K562 (cell line): Measurements from ENCODE around the gene RUVBL1. TPM values are rescaled to one million over a fixed set of nuclear protein-coding genes. Genes with fewer than 3 reads are reported as not detected.
A peak's percentile ranks its signal among the peaks of the same experiment; 100 is the strongest.

Experiments used
- ATAC-seq: fragments of 200-7000 bp; cut with Tn5 transposase; 3 replicates; pipeline ENCODE4 v1.9.1; 2020; ENCODE audit warnings: moderate library complexity
- BruUV-seq: library from RNA; stranded (reverse); fragments of 400-500 nt; replicated peaks from 2 replicates; lab custom pipeline; 2021; lab: Mats Ljungman, UMichigan
- CTCF ChIA-PET: fragments of 300-600 bp; formaldehyde crosslinking; extraction: SDS; loops from one replicate; lab custom pipeline; 2021; ENCODE audit warnings: low intra/inter-chr PET ratio; lab: Yijun Ruan, JAX
- POLR2A ChIA-PET: fragments of 300-600, 350-650 bp; sonication (Branson Sonifier 250); formaldehyde crosslinking; extraction: SDS; loops from one replicate; lab custom pipeline; 2021; ENCODE audit warnings: antibody characterized with exemption, inconsistent platforms; lab: Yijun Ruan, JAX
- DNase-seq, 4 experiments: peaks; one replicate each; pipeline versions ENCODE4 v3.0.0 to v3.0.0-alpha.2; 2011 to 2018; ENCODE audit warnings: low spot score in 3 of 4, mixed read lengths in 3 of 4; ENCODE audit errors: extremely low read depth in 1 of 4
- FAIRE-seq: peaks from 2 replicates; lab custom pipeline; 2011; peaks lifted over from hg19 to GRCh38; lab: Jason Lieb, UNC
- H2AFZ ChIP-seq: 2 replicates; pipeline ENCODE4 v1.6.0; 2011; ENCODE audit warnings: low read depth, low read length, control low read depth, inconsistent platforms
- H3K27ac ChIP-seq: fragments of 200-600 bp; 3 replicates; pipeline ENCODE4 v1.8.0; 2011; ENCODE audit warnings: low read depth, mild to moderate bottlenecking, control low read depth, inconsistent platforms, low read length, moderate library complexity, mixed read lengths; ENCODE audit errors: extremely low read depth
- H3K27me3 ChIP-seq, 2 experiments: fragments of 300-600 bp in 1 of 2; 2 replicates in 1 of 2; 3 replicates in 1 of 2; pipeline versions ENCODE4 v1.6.0 to v1.8.0; 2011; ENCODE audit warnings: inconsistent platforms in 2 of 2, low read length in 2 of 2, mild to moderate bottlenecking in 1 of 2, mixed read lengths in 1 of 2, moderate library complexity in 1 of 2; ENCODE audit not compliant: control insufficient read depth in 2 of 2, insufficient read depth in 2 of 2
- H3K36me3 ChIP-seq: fragments of 300-600 bp; 3 replicates; pipeline ENCODE4 v1.8.0; 2011; ENCODE audit warnings: mild to moderate bottlenecking, low read length, inconsistent platforms; ENCODE audit not compliant: control insufficient read depth, insufficient read depth
- H3K4me1 ChIP-seq, 2 experiments: fragments of 200-600 bp in 1 of 2; replicated peaks in 1 of 2; 2 replicates in 1 of 2; 3 replicates in 1 of 2; pipeline versions ENCODE4 v1.5.1 to v1.8.0; 2011; ENCODE audit warnings: inconsistent platforms in 2 of 2, low read length in 2 of 2, mild to moderate bottlenecking in 1 of 2, mixed read lengths in 1 of 2, moderate library complexity in 1 of 2; ENCODE audit not compliant: control insufficient read depth in 2 of 2, insufficient read depth in 2 of 2
- H3K4me2 ChIP-seq: 2 replicates; pipeline ENCODE4 v1.6.1; 2011; ENCODE audit warnings: low read length, control low read depth, inconsistent platforms, mixed read lengths; ENCODE audit not compliant: insufficient read depth
- H3K4me3 ChIP-seq: fragments of 200-600 bp; sonication (generic), shearing (Covaris generic); 2 replicates; pipeline ENCODE4 v1.5.1; 2016; ENCODE audit warnings: control low read depth, inconsistent platforms
- H3K79me2 ChIP-seq: fragments of 200-600 bp; 3 replicates; pipeline ENCODE4 v1.8.0; 2011; ENCODE audit warnings: low read length, inconsistent platforms; ENCODE audit not compliant: control insufficient read depth, insufficient read depth
- H3K9ac ChIP-seq, 2 experiments: 2 replicates each; pipeline versions ENCODE4 v1.6.0 to v1.6.1; 2011; ENCODE audit warnings: low read depth in 2 of 2, low read length in 2 of 2, control low read depth in 1 of 2, inconsistent platforms in 1 of 2, mild to moderate bottlenecking in 1 of 2, mixed read lengths in 1 of 2; ENCODE audit not compliant: insufficient read depth in 1 of 2
- H3K9me1 ChIP-seq: one replicate; pipeline ENCODE4 v1.6.0; 2011; ENCODE audit warnings: inconsistent platforms, mild to moderate bottlenecking, low read length, moderate library complexity; ENCODE audit not compliant: control insufficient read depth, insufficient read depth
- H3K9me3 ChIP-seq: replicated peaks from 2 replicates; pipeline ENCODE4 v1.5.1; 2011; ENCODE audit warnings: low read depth, low read length, inconsistent platforms; ENCODE audit not compliant: control insufficient read depth, insufficient read depth
- H4K20me1 ChIP-seq: replicated peaks from 2 replicates; pipeline ENCODE4 v1.6.1; 2011; ENCODE audit warnings: low read length, inconsistent platforms, mixed read lengths; ENCODE audit not compliant: control insufficient read depth, insufficient read depth
- FOXK2 ChIP-seq, 2 experiments: fragments of 450-650 bp; IDR thresholded peaks in 1 of 2; conservative IDR thresholded peaks in 1 of 2; 2 replicates each; pipeline ENCODE4 v1.6.1; 2016; ENCODE audit warnings: low read depth in 2 of 2, mild to moderate bottlenecking in 1 of 2
- JUND ChIP-seq, 2 experiments: IDR thresholded peaks; 2 replicates in 1 of 2; 3 replicates in 1 of 2; pipeline ENCODE4 v1.6.1; 2011; ENCODE audit warnings: borderline replicate concordance in 2 of 2, low read depth in 2 of 2, low read length in 2 of 2, improper control_type of control experiment in 1 of 2, missing biosample characterization in 1 of 2, missing genetic modification characterization in 1 of 2, missing genetic modification reagents in 1 of 2
- STAG1 ChIP-seq: sonication (generic); formaldehyde crosslinking; IDR thresholded peaks from 2 replicates; pipeline ENCODE4 v1.5.0; 2020; ENCODE audit warnings: missing genetic modification reagents, borderline replicate concordance
- WGBS: fragments of 100-300 bp; shearing (Covaris generic); methylation state at CpG from one replicate; pipeline ENCODE4 v1.1.6; 2016; ENCODE audit warnings: low coverage, mixed read lengths; ENCODE audit not compliant: insufficient coverage; ENCODE audit errors: missing lambda C conversion rate; 5-methylcytosine and 5-hydroxymethylcytosine counted together
- in situ Hi-C: fragments of 300-500 bp; cut with MboI; formaldehyde crosslinking; loops from 4 replicates; pipeline ENCODE4 v1.15.0; 2018; ENCODE audit warnings: inconsistent platforms, mixed read lengths
- intact Hi-C: fragments of 100-400 bp; cut with micrococcal nuclease; formaldehyde crosslinking; loops from 2 replicates; pipeline ENCODE4 v1.14.2; 2022
- polyA plus RNA-seq, 8 experiments: library from polyadenylated mRNA; depleted of rRNA in 4 of 8; stranded (reverse) in 5 of 8; unstranded in 3 of 8; fragments of >200 nt; fragmentation: Nextera tagmentation in 2 of 8; fragmentation: Illumina TruSeq in 1 of 8; extraction: Ambion mirVana in 2 of 8; extraction: Trizol in 1 of 8; gene quantifications; 2 replicates each; pipeline versions ENCODE4 v1.2.1 to v1.2.3, GENCODE V29; 2011 to 2014; ENCODE audit warnings: inconsistent platforms in 1 of 8, missing spikeins in 1 of 8
- total RNA-seq, 7 experiments: library from RNA; depleted of rRNA in 6 of 7; stranded (reverse); fragments of >200 nt in 6 of 7; fragmentation: Illumina TruSeq in 2 of 7; extraction: Trizol in 2 of 7; gene quantifications; 2 replicates each; pipeline versions ENCODE4 v1.2.1 to v1.2.3, GENCODE V29; 2011 to 2021; ENCODE audit warnings: low replicate concordance in 1 of 7
- TF ChIP-seq, protein P1 (sequence below), 2 experiments: fragments of 450-650 bp; formaldehyde crosslinking in 1 of 2; IDR thresholded peaks; 2 replicates each; pipeline versions ENCODE4 v1.4.0 to v1.6.1; 2014 to 2020; ENCODE audit warnings: mild to moderate bottlenecking in 2 of 2, borderline replicate concordance in 1 of 2, low read depth in 1 of 2

The RUVBL1 gene
- total and polyA plus RNA-seq, 9 of the 15 experiments (the other 6 are each of a cell fraction or from before 2014, with no cell fraction given) = 20.7 to 147 (median 113) TPM

DNA sequence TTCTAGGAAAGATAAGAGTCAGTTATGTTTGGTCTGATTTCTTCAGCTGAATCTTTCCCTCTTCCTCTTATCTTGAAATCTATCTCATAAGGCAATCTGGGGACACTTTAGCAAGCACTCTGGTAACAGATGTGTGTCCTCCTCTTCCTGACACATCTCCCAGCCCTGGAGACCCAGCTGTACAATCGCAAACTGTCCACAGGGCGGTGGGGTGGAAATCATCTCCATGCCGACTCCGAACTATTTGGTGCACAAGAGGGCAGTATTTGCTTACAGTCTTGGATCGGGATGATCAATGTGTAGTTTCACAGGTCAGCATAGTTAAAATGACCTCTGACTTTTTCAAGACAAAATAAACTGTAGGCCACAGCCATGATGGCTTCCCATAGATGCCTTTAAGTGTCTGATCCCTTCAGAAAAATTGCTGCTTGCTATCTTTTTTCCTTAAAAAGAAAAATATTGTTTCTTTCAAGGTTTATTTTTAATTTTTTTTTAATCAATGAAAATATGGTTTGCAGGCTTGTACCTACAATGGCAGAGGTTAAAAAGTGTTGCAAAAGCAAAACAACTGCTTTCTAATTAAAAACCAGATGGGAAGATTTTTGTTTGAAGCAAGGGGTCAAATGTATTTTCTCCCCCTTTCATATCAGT lies 47.4 kb upstream of the RUVBL1 start:
- DNase-seq (peak; percentile 61 to 78 (median 68)), ATAC-seq (peak; percentile 99), FAIRE-seq (peak; percentile 93)
- 9% methylated on average over 5 of the region's 5 CpGs for WGBS
- intact Hi-C loops = loop anchor here (5.0 to 10.0 kb wide), 2 partner anchors 264 to 326 kb away; no protein-coding TSS in a partner anchor
- no peaks in the 10 kb centered on the region for H3K9me3 ChIP-seq
- H3K4me3 ChIP-seq = no peak overlapping the region
- no peaks in the 10 kb centered on the region for H3K36me3 ChIP-seq
- H3K4me2 ChIP-seq = no peak overlapping the region
- peaks cover 0 to 4% of the 10 kb centered on the region in 2 experiments; a peak in 2 of 5 replicates for H3K4me1 ChIP-seq
- H2AFZ ChIP-seq = no peak overlapping the region
- H4K20me1 ChIP-seq = no peaks in the 10 kb centered on the region
- POLR2A ChIA-PET = interaction anchor here (0.7 kb wide), 1 partner anchor 433 kb away, joined by 4 read pairs; no protein-coding TSS in a partner anchor
- no peaks in the 10 kb centered on the region; the same call in 2 of the 3 replicates for H3K79me2 ChIP-seq
- BruUV-seq = no TSS peak
- no peaks in the 10 kb centered on the region for H3K9me1 ChIP-seq
- no peaks in the 10 kb centered on the region for H3K27me3 ChIP-seq
- H3K27ac ChIP-seq = no peak overlapping the region
- H3K9ac ChIP-seq = no peak overlapping the region
- in situ Hi-C loops = loop anchor here (10.0 kb wide), 1 partner anchor 224 kb away; no protein-coding TSS in a partner anchor
- CTCF ChIA-PET = interaction anchor here (0.6 to 1.9 kb wide), 5 partner anchors 23 to 599 kb away, joined by 3 to 9 read pairs (median 3); no protein-coding TSS in a partner anchor
- TF ChIP-seq FOXK2 (conservative IDR thresholded peaks at IDR 0.05 in 1 of 2, IDR thresholded peaks at IDR 0.05 in 1 of 2; ENCODE audit: low read depth in 2 of 2) (peak in 1 of 2 experiments; percentile 50; a peak in 1 of 4 replicates), JUND (IDR thresholded peaks at IDR 0.05; ENCODE audit: borderline replicate concordance, low read depth, low read length) (peak; percentile 47; the same call in 1 of the 2 replicates), JUND (tag; IDR thresholded peaks at IDR 0.05; ENCODE audit: borderline replicate concordance, low read depth, low read length) (no peak; the same call in 2 of the 3 replicates), STAG1 (CRISPR knock-in tag) (peak; percentile 59; the same call in 1 of the 2 replicates)
- TF ChIP-seq, protein P1, sequence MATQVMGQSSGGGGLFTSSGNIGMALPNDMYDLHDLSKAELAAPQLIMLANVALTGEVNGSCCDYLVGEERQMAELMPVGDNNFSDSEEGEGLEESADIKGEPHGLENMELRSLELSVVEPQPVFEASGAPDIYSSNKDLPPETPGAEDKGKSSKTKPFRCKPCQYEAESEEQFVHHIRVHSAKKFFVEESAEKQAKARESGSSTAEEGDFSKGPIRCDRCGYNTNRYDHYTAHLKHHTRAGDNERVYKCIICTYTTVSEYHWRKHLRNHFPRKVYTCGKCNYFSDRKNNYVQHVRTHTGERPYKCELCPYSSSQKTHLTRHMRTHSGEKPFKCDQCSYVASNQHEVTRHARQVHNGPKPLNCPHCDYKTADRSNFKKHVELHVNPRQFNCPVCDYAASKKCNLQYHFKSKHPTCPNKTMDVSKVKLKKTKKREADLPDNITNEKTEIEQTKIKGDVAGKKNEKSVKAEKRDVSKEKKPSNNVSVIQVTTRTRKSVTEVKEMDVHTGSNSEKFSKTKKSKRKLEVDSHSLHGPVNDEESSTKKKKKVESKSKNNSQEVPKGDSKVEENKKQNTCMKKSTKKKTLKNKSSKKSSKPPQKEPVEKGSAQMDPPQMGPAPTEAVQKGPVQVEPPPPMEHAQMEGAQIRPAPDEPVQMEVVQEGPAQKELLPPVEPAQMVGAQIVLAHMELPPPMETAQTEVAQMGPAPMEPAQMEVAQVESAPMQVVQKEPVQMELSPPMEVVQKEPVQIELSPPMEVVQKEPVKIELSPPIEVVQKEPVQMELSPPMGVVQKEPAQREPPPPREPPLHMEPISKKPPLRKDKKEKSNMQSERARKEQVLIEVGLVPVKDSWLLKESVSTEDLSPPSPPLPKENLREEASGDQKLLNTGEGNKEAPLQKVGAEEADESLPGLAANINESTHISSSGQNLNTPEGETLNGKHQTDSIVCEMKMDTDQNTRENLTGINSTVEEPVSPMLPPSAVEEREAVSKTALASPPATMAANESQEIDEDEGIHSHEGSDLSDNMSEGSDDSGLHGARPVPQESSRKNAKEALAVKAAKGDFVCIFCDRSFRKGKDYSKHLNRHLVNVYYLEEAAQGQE (IDR thresholded peaks at IDR 0.05; ENCODE audit: borderline replicate concordance) = peak; percentile 59
- TF ChIP-seq, protein P1 (CRISPR knock-in tag; IDR thresholded peaks at IDR 0.05; ENCODE audit: low read depth) = no peak
